ENCODE results near the gene UBE2C.

DNA sequence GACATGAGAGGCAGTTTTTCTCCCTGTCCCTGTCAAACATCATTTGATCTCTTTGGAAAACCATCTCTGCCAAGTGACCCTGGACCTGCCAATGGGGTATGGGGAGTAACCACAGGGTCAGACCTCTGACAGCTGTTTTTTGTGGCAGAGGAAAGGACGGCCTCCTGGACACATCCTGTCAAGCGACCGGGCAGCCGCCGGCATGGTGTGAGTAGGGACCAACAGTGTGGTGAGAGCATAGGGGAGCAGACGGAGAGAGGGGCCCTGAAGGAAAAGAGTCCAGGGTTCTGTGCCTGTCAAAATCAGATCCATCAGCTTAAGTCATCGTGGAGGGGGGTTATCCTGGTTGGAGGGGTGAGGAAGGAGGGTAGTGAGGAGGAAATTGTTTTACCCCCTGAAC, 10.6 kb upstream of the UBE2C start:
- TF ChIP-seq, protein P1, sequence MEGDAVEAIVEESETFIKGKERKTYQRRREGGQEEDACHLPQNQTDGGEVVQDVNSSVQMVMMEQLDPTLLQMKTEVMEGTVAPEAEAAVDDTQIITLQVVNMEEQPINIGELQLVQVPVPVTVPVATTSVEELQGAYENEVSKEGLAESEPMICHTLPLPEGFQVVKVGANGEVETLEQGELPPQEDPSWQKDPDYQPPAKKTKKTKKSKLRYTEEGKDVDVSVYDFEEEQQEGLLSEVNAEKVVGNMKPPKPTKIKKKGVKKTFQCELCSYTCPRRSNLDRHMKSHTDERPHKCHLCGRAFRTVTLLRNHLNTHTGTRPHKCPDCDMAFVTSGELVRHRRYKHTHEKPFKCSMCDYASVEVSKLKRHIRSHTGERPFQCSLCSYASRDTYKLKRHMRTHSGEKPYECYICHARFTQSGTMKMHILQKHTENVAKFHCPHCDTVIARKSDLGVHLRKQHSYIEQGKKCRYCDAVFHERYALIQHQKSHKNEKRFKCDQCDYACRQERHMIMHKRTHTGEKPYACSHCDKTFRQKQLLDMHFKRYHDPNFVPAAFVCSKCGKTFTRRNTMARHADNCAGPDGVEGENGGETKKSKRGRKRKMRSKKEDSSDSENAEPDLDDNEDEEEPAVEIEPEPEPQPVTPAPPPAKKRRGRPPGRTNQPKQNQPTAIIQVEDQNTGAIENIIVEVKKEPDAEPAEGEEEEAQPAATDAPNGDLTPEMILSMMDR (IDR thresholded peaks at IDR 0.05; ENCODE audit: insufficient read depth, low read length): no peak
- TF ChIP-seq POLR2AphosphoS5 (IDR thresholded peaks at IDR 0.05; ENCODE audit: low read depth): no peak

All from HL-60 (cell line).